Sciatic nerve (tissue), 2 donors: ENCODE results near the gene COPRS. TPM values are rescaled to one million over a fixed set of nuclear protein-coding genes. Genes with fewer than 3 reads are reported as not detected.
A peak's percentile ranks its signal among the peaks of the same experiment; 100 is the strongest.
"Not testable (repeated sequence)": the region's sequence is repeated elsewhere in the genome, so short reads cannot be mapped to it uniquely, and the experiment has no call there.

ENCODE experiments used
- ATAC-seq: fragments of 200-7000 bp; cut with Tn5 transposase; one replicate; pipeline ENCODE4 v1.9.1; 2020; ENCODE audit warnings: mild to moderate bottlenecking, moderate library complexity
- DNase-seq: peaks from one replicate; pipeline ENCODE4 v3.0.0-alpha.2; 2020; ENCODE audit warnings: low spot score
- intact Hi-C: fragments of 100-400 bp; cut with DNase I; formaldehyde crosslinking; loops from one replicate; pipeline ENCODE4 v1.14.2; 2022
- total RNA-seq: library from RNA; stranded (reverse); fragmentation: NEBNext Ultra II Directional; extraction: Animal tissue kit (Norgen Biotek cat#: 25700); gene quantifications from one replicate; pipeline ENCODE4 v1.2.1, GENCODE V29; 2021
- donor health status: DM: no; HTN: no; CAD: no.
- donor health status: DM: no; HTN: no; CAD: no.

COPRS gene
- total RNA-seq, 1 donor from 2014 or later, result 38.2 TPM

DNA sequence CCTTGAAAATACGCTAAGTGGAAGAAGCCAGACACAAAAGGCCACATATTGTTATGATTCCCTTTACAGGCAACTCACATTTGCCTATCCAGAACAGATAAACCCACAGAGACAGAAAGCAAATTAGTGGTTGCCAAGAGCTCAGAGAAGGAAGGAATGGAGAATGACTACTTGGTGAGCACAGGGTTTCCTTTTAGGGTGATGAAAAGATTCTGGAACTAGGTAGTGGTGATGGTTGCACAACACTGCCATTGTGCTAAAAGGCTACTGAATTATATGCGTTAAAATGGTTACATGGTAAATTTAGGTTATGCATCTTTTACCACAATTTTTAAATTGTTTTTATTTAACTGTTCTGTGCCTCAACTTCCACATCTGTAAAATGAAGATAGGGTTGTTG is 4.4 kb downstream of the COPRS start:
- ATAC-seq, result no peak
- no peak for DNase-seq
- intact Hi-C loops, result no loop called here

DNA sequence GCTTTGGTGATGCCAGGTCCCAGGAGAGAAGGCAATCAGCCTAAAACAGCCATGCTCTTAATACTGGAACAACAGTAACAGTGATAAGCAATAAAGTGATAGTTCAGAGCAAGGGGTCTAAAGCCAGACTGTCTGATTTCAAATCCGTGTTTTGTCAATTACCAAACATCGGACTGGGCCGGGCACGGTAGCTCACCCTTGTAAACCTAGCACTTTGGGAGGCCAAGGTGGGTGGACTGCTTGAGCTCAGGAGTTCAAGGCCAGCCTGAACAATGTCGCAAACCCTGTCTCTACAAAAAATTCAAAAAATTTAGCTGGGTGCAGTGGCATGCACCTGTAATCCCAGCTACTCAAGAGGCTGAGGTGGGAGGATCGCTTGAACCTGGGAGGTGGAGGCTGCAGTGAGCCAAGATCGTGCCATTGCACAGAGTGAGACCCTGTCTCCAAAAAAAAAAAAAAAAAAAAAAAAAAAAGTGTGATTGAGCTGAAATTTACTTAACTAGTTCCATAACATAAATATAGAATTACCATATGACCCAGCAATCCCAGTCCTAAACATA is 5.1 kb downstream of the COPRS start:
- DNase-seq (no peak), ATAC-seq (no peak)
- intact Hi-C loops, result no loop called here

DNA sequence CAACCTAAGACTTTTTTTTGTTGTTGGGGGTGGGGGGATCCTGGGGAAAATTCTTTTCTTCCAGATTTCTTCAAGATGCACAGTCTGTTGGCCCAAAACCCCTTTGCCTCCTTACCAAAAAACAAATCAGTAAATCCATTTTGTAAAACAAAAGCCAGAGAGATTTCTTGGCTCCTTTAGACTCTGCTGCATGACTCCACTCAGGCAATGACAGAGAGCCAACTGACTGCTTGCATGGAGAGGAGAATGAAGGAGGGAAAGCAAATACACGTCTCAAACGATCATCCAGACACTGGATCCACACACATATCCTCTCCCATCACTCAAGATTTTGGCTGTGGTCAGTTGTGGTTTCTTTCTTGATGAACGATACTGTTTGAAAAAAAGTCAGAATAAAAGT is 13.8 kb downstream of the COPRS start:
- DNase-seq, result no peak
- intact Hi-C loops, result no loop called here
- ATAC-seq, result no peak

DNA sequence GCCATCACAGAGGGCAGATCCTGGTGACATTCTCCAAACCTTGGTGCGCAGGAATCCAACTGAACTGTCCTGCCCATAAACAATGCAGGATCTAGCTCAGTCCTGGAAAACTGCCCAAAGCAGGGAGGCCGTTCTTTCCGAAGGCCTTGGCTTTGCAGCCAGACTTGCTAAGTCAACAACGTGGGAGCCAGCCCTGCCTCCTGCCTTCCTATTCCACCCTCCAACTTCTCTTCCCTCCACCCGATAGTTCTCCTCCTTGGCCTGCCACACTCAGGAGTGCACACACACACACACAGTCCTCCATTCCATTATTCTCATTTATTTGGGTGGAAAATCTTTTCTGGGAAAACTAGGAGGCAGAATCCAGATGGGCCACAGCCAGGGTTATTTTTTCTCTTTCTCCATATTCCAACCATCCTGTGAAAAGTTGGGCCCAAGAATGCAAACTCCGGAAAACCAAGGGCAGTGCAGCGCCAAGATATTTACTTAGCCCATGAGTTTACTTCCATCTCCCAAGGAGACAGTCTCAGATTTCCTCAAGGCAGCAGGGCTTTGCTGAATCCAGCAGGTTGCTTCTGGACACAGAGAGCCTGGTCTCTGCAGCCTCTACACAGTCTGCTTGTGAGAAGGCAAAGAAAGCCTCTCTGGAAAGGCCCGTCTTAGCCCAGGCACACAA is 15.8 kb downstream of the COPRS start:
- ATAC-seq, result peak; percentile 82
- intact Hi-C loops, result loop anchor here (2.0 to 5.0 kb wide), 2 partner anchors 284 to 306 kb away; no protein-coding TSS in a partner anchor

DNA sequence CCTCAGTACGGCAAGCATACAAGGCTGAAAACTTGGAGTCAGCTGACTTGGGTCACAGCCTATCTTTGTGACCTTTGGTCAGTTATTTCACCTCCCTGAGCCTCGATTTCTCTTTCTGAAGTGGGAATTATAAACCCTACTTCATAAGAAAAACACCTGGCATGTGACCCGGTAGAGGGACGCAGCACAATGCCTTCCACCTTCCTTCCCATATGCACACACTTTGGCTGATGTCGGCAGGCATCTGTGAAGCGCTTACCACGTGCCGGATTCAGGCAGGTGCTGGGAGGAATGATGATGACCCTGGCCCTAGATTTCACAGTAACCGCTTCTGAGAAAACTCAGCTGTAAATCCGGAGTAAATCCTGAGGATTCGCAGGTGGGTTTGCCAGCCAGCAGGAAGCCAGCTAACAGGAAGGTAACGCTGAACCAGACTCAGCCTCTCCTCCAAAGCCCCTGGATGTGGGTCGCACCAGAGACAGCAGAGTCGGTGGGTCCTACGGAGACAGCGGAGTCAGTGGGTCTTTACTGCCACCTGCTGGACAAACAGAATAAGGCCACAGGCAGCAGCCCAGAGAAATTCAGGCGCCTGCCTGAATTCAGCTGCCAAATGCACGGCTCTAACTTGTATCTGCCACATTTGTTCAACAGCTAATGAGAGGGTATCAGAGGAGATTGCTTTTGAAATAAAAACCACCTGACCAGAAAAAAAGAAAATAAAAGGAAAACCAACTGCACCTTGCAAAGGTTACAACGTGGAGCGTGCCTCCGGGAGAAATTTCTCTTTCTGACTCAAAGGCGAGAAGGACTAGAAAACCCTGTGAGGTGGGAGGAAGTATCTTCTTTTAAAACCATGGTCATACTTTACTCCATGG is 16.6 kb downstream of the COPRS start:
- intact Hi-C loops, result loop anchor here (2.0 to 5.0 kb wide), 2 partner anchors 284 to 305 kb away; no protein-coding TSS in a partner anchor
- peak; percentile 83 for DNase-seq
- ATAC-seq, result peak; percentile 95

More for the DNA sequence above, 15.8 kb downstream of the COPRS start:
- DNase-seq, result peak; percentile 81

DNA sequence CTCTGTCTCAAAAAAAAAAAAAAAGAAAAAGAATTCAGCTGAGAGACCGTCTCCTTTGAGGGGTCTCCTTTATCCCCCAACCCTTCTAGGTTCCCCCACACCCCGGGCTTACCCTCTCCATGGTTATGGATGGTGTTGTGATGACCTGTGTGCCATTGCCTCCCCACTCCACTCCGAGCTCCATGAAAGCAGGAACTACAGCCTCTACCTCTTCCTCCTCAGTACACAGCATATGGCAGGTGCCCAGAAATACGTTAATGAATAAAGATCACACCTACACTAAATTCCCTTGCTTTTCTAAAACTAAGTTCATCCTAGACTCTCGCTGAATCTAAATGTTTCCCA is 17.2 kb downstream of the COPRS start:
- intact Hi-C loops, result loop anchor here (2.0 to 5.0 kb wide), 2 partner anchors 283 to 305 kb away; no protein-coding TSS in a partner anchor
- DNase-seq, result no peak
- no peak for ATAC-seq

DNA sequence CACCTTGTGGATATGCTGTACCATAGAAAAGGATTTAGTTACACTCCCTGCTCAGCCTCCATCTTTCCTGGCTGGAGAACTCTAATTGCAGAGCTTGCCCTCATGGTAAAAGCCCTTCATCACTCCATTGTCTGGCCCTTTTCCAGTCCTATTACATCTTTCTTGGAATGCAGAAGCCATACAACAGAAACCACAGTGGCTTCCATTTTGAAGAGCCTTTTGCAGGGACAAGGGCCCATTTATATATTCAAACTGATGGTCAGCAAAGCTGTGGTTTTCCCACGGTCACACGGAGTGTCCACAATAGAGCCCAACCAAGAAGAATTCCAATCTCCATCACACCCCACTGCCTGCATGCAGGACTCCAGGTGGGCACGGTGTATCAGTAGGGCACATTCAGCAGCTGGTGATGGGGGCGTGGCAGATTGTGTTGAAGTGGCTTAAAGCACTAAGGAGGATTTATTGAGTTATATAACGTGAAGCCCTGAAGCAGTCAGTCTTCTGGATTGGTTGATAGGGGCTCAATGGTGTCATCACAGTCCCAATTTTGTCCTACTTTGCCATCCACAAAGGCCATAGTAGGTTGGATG is 20.3 kb downstream of the COPRS start:
- no peak for DNase-seq
- intact Hi-C loops, result no loop called here
- ATAC-seq, result no peak

DNA sequence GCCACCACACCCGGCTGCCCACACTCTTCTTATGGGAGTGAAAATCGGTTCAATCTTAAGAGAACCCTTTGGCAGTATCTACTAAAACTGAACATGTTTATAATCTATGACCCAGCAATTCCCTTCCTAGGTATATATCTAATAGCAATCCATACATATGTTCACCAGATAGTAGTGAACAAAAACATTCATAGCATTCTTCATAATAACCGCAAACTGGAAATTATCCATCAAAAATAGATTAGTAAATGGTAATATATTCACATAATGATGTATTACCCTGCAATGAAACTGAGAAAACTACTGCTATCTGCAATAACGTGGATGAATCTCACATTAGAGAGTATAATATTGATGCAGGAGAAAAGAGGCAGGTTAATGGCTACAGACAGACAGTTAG is 23.1 kb downstream of the COPRS start:
- DNase-seq (no peak), ATAC-seq (no peak)
- intact Hi-C loops, result no loop called here

DNA sequence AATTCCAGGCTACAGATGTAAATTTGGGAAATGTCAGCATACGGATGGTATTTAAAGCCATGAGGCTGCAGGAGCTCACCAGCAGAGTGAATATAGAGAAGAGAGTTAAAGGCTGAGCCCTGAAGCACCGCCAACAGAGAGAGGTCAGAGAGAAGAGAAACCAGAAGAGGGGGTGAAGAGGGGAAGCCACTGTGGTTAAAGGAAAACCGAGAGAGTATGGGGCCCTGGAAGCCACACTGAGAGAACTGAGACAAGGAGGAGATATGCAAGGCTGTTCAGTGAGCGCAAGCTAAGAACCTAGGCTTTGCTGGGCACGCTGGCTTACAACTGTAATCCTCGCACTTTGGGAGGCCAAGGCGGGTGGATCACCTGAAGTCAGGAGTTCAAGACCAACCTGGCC is 24.6 kb downstream of the COPRS start:
- intact Hi-C loops, result no loop called here
- no peak for ATAC-seq
- no peak for DNase-seq

DNA sequence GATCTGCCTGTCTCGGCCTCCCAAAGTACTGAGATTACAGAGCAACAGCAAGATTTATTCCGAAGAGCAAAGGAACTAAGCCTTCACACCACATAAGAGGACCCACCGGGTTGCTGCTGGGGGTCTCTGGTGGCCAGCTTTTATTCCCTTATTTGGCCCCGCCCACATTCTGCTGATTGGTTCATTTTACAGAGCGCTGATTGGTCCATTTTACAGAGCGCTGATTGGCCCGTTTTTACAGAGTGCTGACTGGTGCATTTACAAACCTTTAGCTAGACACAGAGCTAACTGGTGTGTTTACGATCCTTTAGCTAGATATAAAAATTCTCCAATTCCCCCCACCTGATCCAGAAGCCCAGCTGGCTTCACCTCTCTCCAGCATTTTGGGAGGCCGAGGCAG is 26.3 kb downstream of the COPRS start:
- ATAC-seq (no peak), DNase-seq (no peak)
- intact Hi-C loops, result no loop called here

DNA sequence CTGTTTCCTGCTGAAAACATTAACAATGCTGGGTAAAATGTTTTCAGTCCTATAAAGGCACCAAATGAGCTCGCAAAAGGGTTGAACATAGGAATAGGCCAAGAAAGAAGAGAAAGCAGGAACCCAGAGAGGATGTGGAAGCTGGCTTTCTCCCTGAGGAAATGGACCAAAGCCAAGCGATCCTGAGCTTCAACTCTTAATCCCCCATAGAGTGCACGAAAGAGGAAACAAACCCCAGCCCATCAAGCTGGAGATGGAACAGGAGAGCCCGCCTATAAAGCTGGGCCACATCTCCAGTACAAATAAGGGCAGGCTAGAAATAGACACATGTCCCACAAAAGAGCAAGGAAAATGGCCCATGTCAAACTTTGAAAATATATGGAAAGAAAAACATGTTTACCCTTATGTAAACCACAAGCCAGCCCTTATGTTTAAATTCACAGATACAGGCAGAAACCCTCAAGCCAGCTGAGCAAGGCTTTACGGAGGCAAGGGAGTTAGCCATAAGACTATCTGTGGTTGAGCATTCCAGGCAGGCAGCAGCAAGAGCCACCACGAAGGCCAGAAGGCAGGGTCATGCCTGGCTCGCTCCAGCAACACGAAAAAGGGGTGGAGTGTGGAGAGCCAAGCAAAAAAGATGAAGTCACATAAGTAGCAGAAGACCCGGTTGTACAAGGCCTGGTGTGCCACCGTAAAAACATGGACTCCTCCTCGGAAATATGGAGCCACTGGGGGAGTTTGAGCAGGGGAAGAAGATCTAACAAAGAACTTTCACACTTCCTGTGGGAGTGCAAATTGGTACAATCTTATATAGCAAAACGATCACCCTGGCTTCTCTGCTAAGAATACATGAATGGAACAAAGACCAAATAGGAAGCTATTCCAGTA is 27.8 kb downstream of the COPRS start:
- ATAC-seq (no peak), DNase-seq (no peak)
- intact Hi-C loops, result no loop called here

DNA sequence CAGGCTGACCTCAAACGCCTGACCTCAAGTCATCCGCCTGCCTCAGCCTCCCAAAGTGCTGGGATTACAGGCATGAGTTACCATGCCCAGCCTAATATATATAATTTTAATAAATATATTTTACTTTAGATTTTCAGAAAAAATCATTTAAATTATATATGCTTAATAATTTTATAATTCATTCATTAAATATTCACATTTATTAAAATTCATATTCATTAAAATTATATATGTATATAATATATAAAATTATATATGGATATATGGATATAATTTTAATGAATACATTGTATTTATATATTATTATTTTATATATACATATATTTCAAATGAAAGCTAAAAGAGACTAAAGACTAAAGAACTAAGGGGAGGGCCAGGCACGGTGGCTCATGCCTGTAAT is 29.4 kb downstream of the COPRS start:
- DNase-seq, result no peak
- intact Hi-C loops, result no loop called here
- no peak for ATAC-seq

DNA sequence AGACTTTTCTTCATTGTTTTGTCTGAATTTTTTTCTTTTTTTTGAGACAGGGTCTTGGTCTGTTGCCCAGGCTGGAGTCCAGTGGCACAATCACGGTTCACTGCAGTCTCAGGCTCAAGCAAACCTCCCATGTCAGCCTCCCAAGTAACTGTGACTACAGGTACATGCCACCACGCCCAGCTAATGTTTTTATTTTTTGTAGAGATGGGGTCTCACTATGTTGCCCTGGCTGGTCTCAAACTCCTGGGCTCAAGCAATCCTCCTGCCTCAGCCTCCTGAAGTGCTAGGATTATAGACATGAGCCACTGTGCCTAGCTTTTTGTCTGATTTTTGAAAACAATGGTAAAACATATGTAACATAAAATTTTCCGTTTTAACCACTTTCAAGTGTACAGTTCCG is 30.1 kb downstream of the COPRS start:
- DNase-seq, intact Hi-C loops, ATAC-seq: not testable (repeated sequence)

DNA sequence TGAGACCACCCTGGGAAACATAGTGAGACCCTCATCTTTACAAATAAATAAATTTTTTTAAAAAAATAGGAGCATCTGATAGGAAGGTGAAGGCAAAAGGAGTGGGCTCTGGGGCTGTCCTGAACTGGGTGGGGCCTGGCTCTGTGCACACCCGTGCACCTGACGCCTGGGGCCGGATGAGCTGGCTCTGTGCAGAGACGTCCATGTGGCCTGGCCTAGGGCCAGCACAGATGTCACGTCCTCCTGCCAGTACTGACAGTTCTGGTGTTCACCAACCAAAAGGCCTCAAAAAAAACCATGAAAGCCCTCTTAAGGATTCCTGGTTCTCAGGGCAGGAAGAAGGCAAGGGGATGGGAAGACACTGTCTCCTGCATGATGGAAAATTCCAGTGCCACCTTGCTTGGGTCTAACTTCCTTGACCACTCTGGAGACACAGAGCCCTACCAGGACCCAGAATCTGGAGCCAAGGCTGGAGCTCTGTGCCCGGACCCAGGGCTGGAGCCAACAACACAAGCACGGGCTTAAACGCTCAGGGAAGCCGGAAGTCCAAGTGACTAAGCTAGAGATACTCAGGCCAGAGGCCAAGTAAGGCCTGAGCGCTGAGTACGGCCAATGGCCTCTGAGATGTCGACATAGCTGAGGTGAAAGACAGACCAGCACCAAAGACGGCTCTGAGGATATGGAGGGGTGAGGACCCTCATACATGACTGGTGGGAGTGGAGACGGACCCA is 32.9 kb downstream of the COPRS start:
- no peak for DNase-seq
- ATAC-seq, result no peak
- intact Hi-C loops, result no loop called here

DNA sequence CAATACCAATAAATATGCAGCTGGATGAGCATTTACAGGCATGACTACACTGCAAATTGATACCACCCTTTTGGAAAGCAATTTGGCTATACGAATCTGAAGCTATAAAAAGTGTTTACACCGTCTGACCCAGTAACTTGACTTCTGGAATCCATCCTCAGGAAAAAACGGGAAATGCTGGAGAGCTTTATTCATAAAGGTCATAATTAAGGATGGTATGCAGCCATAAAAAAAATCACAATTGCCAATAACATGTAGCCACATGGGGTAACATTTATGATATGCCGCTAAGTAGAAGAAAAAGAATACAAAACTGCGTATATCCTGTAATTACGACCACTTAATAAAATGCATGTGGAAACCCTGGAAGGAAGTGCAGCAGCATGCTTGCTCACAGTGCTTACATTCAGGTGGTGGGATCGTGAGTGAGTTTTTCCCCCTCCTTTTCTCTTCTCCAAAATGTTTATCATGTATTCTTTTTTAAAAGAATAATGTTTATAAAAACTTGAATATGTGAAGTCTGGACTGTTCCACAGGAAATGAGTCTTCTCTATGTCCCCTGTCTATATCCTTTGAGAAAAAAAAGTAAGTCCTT is 34.2 kb downstream of the COPRS start:
- intact Hi-C loops, result no loop called here
- ATAC-seq (no peak), DNase-seq (no peak)

DNA sequence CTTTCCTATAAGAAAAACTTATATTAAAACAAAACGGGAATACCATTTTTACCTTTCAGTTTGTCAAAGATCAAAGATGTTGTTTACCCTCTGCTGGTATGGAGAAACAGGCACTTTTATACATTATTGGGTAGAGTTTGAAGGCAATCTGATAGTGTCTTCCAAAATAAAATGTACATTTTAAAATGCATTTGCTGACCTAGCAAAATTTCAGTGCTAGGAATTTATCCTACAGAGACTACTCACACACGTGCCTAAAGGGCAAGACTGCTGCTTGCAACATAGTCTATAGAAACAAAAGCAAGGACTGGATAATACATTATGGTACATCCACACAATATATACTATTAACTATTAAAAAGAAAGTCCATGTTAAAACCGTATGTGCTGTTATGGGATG is 36.0 kb downstream of the COPRS start:
- intact Hi-C loops, result no loop called here
- ATAC-seq (no peak), DNase-seq (no peak)

DNA sequence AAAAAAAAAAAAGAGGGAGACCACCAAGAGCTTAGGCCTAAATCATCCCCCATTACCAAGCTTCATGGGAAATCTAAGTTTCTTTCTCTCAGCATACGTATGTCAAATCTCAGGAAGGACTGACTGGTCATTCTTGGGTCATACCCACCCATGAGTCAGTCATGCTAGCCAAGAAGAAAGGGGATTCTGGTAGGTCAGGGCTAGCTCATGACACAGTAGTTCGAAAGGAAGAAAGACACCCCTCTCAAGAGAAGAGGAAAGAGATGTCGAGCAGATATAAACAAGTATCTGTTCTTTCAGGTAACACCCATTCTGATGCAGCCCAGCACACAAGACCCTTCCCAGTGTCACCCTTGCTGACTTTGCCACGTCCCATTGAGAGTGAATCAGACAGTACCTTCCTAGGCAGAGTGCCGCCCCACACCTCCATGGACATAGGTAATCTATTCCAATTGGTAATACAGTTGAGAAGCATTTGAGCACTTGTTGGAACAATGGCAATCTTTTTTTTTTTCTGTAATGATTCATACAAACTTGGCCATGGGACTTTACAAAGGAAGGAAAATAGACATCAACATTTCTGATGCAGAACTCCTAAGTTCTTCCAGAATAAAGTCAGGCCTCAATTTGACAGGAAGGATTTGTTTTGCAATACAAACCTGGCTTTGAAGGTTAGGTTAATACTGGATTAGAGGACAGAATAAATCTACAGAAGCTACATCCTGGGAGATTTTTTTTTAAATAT is 38.2 kb downstream of the COPRS start:
- ATAC-seq (no peak), DNase-seq (no peak)
- intact Hi-C loops, result no loop called here
